GM18507 (cell line): ENCODE data around the gene CCR5AS.
"Not testable (repeated sequence)": the region's sequence is repeated elsewhere in the genome, so short reads cannot be mapped to it uniquely, and the experiment has no call there.

Experiments used
- DNase-seq: peaks from one replicate; pipeline ENCODE4 v3.0.0; 2011; ENCODE audit warnings: low read depth; ENCODE audit not compliant: insufficient read length; ENCODE audit errors: extremely low spot score
- FAIRE-seq: peaks from 2 replicates; lab custom pipeline; 2011; peaks lifted over from hg19 to GRCh38; lab: Jason Lieb, UNC

The CCR5AS gene

DNA sequence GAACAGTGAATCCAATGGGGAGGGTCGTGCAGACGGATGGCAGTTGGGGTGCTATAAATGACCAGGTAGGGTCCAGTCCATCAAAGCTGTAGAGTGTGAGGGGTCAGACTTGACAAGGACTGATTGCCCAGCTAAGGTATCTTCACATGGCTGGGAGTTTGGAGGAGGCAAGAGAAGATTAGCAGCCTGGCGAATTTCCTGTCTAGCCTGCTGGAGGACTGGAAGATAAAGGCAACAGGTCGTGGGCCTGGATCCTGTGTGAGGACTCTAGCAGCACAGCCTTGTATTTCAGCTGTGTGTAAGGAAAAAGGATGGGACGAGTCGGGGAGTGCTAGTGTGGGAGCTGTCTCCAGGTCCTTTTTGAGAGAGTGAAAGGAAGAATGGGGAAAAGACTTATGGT lies 17.6 kb downstream of the CCR5AS start:
- no peak for FAIRE-seq
- no peak for DNase-seq

DNA sequence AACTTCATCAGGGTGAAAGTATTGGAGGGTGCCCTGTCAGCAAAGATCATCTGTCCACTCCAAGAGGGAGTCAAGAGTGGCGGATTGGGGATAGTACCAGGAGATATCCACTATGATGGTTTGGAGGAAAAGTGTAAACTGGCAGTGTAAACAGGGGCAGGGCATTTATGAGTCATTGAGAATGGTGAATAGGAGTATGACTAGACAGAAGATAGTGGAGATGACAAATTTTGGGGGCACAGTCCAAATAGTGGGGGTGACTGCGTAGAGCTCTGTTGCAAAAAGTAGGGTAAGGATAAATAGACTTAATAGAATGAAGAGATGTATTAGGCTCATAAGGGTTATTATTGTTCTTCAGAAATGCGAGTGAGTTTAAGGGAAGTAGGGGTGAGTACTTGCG lies 18.0 kb downstream of the CCR5AS start:
- not testable (repeated sequence) for FAIRE-seq

DNA sequence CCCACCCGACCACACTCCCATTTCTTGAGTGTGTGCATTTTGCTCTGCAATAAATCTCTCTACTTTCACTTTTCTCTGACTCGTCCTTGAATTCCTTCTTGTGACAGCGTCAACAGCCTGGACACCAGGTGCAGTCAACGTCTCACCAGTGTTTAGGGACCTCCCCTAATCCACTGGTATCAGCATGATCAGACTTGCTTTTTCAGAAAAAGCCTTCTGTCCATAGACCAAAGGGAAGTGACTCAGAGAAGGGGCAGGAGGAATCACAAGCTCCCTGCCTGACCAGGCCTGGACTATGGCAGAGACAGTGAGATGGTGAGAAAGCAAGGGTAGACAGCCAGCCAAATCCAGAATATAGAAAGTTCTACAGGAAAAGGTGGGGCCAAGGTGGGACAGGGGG lies 20.7 kb downstream of the CCR5AS start:
- no peak for FAIRE-seq

More for the DNA sequence above, 18.0 kb downstream of the CCR5AS start:
- DNase-seq, result not testable (repeated sequence)

GRCh38 chr3:46383951-46384330 lies 22.9 kb downstream of the CCR5AS start:
- FAIRE-seq, result peak; percentile 60
- no peak for DNase-seq

More for the DNA sequence above, 20.7 kb downstream of the CCR5AS start:
- DNase-seq, result no peak

- FAIRE-seq (peak; percentile 15), DNase-seq (no peak)
These were observed 23.5 kb downstream of the CCR5AS start for GRCh38 chr3:46383211-46383950.

DNA sequence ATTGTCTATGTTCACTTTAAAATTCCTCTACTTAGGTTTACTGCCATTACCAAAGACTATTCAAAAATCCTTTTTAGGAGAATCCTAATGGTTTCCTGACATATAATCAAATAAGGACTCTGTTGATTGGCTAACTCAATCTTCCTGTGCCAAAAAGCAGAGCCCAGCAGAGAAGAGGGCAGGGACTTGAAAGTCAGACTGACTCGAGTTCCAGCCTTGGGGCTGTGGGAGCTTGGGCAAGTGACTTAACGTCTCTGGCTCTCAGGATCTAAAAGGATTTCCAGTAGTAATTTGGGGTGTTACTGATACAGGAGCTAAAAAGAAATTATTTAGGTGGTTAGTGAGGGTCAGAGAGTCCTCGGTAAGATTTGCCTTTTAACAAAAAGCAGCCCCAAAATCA lies 25.2 kb downstream of the CCR5AS start:
- DNase-seq, result no peak
- FAIRE-seq, result no peak

DNA sequence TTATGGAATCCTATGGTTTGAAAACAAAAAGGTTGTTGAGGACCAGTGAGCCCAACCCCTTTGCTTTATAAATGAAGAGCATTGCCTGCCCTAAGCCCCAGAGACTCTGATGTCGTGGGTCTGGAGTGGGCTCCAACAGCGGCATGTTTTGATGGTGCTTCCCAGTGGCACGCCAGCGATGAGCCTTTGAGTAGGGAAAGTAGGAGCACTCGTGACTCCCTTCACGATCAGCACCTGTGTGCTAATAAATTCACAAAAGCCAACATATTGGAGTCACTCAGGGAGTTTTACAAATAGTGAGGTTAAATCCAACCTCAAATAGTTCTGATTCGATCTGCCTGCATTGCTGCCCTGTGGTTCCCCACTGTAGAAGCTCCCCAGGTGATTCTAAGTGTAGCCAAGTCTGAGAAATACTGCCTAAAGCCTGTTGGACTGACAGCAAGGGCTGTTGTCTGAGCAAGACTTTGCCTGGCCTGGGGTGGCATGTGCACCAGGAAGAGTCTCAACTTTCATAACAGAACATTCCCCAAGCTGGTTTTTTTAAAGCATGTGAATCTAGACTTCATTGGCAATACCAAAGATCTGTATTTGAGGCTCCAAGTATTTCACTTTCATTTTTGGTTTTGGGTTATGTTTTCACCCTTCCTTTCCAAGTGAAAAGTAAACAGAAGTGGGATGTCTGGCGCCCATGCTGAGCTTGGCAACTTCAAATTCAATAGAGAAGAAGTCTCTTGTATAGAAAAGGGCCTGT lies 26.2 kb downstream of the CCR5AS start:
- FAIRE-seq (peak; percentile 39), DNase-seq (no peak)

- DNase-seq (no peak), FAIRE-seq (peak; percentile 83)
These were observed 28.4 kb downstream of the CCR5AS start for GRCh38 chr3:46378426-46378942.

DNA sequence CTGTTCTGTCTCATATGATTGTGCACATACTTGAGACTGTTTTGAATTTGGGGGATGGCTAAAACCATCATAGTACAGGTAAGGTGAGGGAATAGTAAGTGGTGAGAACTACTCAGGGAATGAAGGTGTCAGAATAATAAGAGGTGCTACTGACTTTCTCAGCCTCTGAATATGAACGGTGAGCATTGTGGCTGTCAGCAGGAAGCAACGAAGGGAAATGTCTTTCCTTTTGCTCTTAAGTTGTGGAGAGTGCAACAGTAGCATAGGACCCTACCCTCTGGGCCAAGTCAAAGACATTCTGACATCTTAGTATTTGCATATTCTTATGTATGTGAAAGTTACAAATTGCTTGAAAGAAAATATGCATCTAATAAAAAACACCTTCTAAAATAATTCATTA lies 31.1 kb downstream of the CCR5AS start:
- no peak for DNase-seq
- no peak for FAIRE-seq

DNA sequence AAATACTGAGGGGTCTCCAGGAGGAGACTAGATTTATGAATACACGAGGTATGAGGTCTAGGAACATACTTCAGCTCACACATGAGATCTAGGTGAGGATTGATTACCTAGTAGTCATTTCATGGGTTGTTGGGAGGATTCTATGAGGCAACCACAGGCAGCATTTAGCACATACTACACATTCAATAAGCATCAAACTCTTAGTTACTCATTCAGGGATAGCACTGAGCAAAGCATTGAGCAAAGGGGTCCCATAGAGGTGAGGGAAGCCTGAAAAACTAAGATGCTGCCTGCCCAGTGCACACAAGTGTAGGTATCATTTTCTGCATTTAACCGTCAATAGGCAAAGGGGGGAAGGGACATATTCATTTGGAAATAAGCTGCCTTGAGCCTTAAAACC lies 31.6 kb downstream of the CCR5AS start:
- FAIRE-seq (no peak), DNase-seq (no peak)

- no peak for DNase-seq
- FAIRE-seq, result no peak
These were observed 32.1 kb downstream of the CCR5AS start for GRCh38 chr3:46374755-46375154.

DNA sequence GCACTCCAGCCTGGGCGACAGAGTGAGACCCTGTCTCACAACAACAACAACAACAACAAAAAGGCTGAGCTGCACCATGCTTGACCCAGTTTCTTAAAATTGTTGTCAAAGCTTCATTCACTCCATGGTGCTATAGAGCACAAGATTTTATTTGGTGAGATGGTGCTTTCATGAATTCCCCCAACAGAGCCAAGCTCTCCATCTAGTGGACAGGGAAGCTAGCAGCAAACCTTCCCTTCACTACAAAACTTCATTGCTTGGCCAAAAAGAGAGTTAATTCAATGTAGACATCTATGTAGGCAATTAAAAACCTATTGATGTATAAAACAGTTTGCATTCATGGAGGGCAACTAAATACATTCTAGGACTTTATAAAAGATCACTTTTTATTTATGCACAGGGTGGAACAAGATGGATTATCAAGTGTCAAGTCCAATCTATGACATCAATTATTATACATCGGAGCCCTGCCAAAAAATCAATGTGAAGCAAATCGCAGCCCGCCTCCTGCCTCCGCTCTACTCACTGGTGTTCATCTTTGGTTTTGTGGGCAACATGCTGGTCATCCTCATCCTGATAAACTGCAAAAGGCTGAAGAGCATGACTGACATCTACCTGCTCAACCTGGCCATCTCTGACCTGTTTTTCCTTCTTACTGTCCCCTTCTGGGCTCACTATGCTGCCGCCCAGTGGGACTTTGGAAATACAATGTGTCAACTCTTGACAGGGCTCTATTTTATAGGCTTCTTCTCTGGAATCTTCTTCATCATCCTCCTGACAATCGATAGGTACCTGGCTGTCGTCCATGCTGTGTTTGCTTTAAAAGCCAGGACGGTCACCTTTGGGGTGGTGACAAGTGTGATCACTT lies 34.1 kb downstream of the CCR5AS start:
- FAIRE-seq (peak; percentile 64), DNase-seq (no peak)

DNA sequence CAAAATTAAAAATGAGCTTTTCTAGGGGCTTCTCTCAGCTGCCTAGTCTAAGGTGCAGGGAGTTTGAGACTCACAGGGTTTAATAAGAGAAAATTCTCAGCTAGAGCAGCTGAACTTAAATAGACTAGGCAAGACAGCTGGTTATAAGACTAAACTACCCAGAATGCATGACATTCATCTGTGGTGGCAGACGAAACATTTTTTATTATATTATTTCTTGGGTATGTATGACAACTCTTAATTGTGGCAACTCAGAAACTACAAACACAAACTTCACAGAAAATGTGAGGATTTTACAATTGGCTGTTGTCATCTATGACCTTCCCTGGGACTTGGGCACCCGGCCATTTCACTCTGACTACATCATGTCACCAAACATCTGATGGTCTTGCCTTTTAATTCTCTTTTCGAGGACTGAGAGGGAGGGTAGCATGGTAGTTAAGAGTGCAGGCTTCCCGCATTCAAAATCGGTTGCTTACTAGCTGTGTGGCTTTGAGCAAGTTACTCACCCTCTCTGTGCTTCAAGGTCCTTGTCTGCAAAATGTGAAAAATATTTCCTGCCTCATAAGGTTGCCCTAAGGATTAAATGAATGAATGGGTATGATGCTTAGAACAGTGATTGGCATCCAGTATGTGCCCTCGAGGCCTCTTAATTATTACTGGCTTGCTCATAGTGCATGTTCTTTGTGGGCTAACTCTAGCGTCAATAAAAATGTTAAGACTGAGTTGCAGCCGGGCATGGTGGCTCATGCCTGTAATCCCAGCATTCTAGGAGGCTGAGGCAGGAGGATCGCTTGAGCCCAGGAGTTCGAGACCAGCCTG lies 35.1 kb downstream of the CCR5AS start:
- FAIRE-seq, result no peak
- no peak for DNase-seq

DNA sequence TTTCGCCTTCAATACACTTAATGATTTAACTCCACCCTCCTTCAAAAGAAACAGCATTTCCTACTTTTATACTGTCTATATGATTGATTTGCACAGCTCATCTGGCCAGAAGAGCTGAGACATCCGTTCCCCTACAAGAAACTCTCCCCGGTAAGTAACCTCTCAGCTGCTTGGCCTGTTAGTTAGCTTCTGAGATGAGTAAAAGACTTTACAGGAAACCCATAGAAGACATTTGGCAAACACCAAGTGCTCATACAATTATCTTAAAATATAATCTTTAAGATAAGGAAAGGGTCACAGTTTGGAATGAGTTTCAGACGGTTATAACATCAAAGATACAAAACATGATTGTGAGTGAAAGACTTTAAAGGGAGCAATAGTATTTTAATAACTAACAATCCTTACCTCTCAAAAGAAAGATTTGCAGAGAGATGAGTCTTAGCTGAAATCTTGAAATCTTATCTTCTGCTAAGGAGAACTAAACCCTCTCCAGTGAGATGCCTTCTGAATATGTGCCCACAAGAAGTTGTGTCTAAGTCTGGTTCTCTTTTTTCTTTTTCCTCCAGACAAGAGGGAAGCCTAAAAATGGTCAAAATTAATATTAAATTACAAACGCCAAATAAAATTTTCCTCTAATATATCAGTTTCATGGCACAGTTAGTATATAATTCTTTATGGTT lies 35.9 kb downstream of the CCR5AS start, which contains the start of gene CCR5:
CCR5 (plus strand) TSS at position 108 of the 680 bp plus-strand sequence. CDS start 1,957 bp downstream, outside the sequence.
- FAIRE-seq (peak; percentile 21), DNase-seq (no peak)

GRCh38 chr3:46369675-46370132 lies 37.2 kb downstream of the CCR5AS start:
- DNase-seq (no peak), FAIRE-seq (peak; percentile 62)

GRCh38 chr3:46369151-46369550 lies 37.7 kb downstream of the CCR5AS start:
- FAIRE-seq, result no peak
- DNase-seq, result no peak

- DNase-seq (no peak), FAIRE-seq (peak; percentile 89)
These were observed 38.3 kb downstream of the CCR5AS start for GRCh38 chr3:46368569-46368968.

- DNase-seq (no peak), FAIRE-seq (no peak)
These were observed 39.1 kb downstream of the CCR5AS start for GRCh38 chr3:46367811-46368210.
